Spleen (tissue), 7 donors: ENCODE data around the gene TP53I3.

Source experiments
- CTCF ChIP-seq, 11 experiments: fragments of 200-600 bp in 7 of 11; fragments of 450-650 bp in 4 of 11; sonication (generic) in 4 of 11; IDR thresholded peaks in 8 of 11; conservative IDR thresholded peaks in 3 of 11; 1 replicate in 7 of 11; 2 replicates in 4 of 11; pipeline versions ENCODE4 v1.4.0 to v1.8.0; 2016 to 2021; ENCODE audit warnings: antibody characterized with exemption in 11 of 11, inconsistent platforms in 4 of 11, mild to moderate bottlenecking in 1 of 11
- POLR2A ChIP-seq, 3 donors: fragments of 450-650 bp; IDR thresholded peaks; one replicate each; pipeline ENCODE4 v1.5.1; 2017; ENCODE audit warnings: antibody characterized with exemption in 3 of 3, mild to moderate bottlenecking in 1 of 3
- POLR2AphosphoS5 ChIP-seq, 3 donors: sonication (generic); formaldehyde crosslinking; IDR thresholded peaks; one replicate each; pipeline ENCODE4 v1.5.1; 2017; ENCODE audit warnings: antibody characterized with exemption in 3 of 3
- donor health status: DM: no; HTN: no; CAD: no; lungs with moderate emphysema.
- donor health status: DM: no; HTN: no; CAD: no.
- donor health status: DM: no; HTN: no; CAD: no.

- TF ChIP-seq CTCF (IDR thresholded peaks at IDR 0.05 in 8 of 11, conservative IDR thresholded peaks at IDR 0.05 in 3 of 11), result no peak
- no peak for TF ChIP-seq POLR2AphosphoS5 (IDR thresholded peaks at IDR 0.05)
- no peak for TF ChIP-seq POLR2A (IDR thresholded peaks at IDR 0.05)
These were observed 19.5 kb upstream of the TP53I3 start for GRCh38 chr2:24104110-24104650.
